ENCODE measurements around the gene SEL1L2. TPM values are rescaled to one million over a fixed set of nuclear protein-coding genes. Genes with fewer than 3 reads are reported as not detected.

SEL1L2 gene
- total RNA-seq, 4 donors from 2014 or later = not detected

- in situ Hi-C loops (cut with MboI; ENCODE audit: low pct_ligation_motif_present in 1 of 4, low pct_unique_long_range_greater_than_20kb in 1 of 4, low sequenced_read_pairs in 3 of 4) (loop anchor here in 1 of 4 donors (25.0 kb wide), 1 partner anchor 224 kb away; no protein-coding TSS in a partner anchor), intact Hi-C loops (cut with DNase I; ENCODE audit: low total_unique reads) (no loop called here)
- Histone ChIP-seq H3K27ac (peak overlapping the region in 3 of 4 donors; percentile 47 to 63 (median 61)), H3K27me3 (no peaks in the 10 kb centered on the region), H3K4me3 (no peak overlapping the region), H3K9me3 (no peaks in the 10 kb centered on the region), H3K36me3 (no peaks in the 10 kb centered on the region), H3K4me1 (no peaks in the 10 kb centered on the region)
- TF ChIP-seq POLR2A (IDR thresholded peaks at IDR 0.05) (no peak), EP300 (IDR thresholded peaks at IDR 0.05; ENCODE audit: low read depth) (no peak), POLR2AphosphoS5 (IDR thresholded peaks at IDR 0.05) (peak in 2 of 3 donors; percentile 28 to 69), CTCF (IDR thresholded peaks at IDR 0.05) (no peak)
- DNase-seq = no peak
- WGBS, 2 donors (ENCODE audit: low coverage in 1 of 2) = 77 to 80% methylated on average over 1 to 7 of the region's 7 CpGs
These were observed 151.8 kb downstream of the SEL1L2 start for GRCh38 chr20:13838664-13839063.

GRCh38 chr20:13831476-13831875 lies 158.9 kb downstream of the SEL1L2 start:
- Histone ChIP-seq H3K4me3 (no peak overlapping the region), H3K27me3 (no peaks in the 10 kb centered on the region), H3K9me3 (no peaks in the 10 kb centered on the region), H3K4me1 (no peaks in the 10 kb centered on the region), H3K36me3 (no peaks in the 10 kb centered on the region), H3K27ac (no peak overlapping the region)
- in situ Hi-C loops (cut with MboI; ENCODE audit: low pct_ligation_motif_present in 1 of 4, low pct_unique_long_range_greater_than_20kb in 1 of 4, low sequenced_read_pairs in 3 of 4) = loop anchor here in 1 of 4 donors (25.0 kb wide), 1 partner anchor 231 kb away; no protein-coding TSS in a partner anchor
- intact Hi-C loops (cut with DNase I; ENCODE audit: low total_unique reads) = no loop called here
- no peak for DNase-seq
- 78 to 100% methylated on average over 2 to 3 of the region's 3 CpGs for WGBS, 2 donors (ENCODE audit: low coverage in 1 of 2)
- no peak for TF ChIP-seq CTCF (IDR thresholded peaks at IDR 0.05)
- TF ChIP-seq EP300 (IDR thresholded peaks at IDR 0.05; ENCODE audit: low read depth) = no peak
- TF ChIP-seq POLR2A (IDR thresholded peaks at IDR 0.05) = no peak
- no peak for TF ChIP-seq POLR2AphosphoS5 (IDR thresholded peaks at IDR 0.05)

- Histone ChIP-seq H3K9me3 (no peaks in the 10 kb centered on the region), H3K27me3 (no peaks in the 10 kb centered on the region), H3K27ac (no peak overlapping the region), H3K36me3 (no peaks in the 10 kb centered on the region), H3K4me1 (no peaks in the 10 kb centered on the region), H3K4me3 (no peak overlapping the region)
- TF ChIP-seq EP300 (IDR thresholded peaks at IDR 0.05; ENCODE audit: low read depth) = no peak
- TF ChIP-seq POLR2A (IDR thresholded peaks at IDR 0.05) = no peak
- TF ChIP-seq CTCF (IDR thresholded peaks at IDR 0.05) = no peak
- no peak for TF ChIP-seq POLR2AphosphoS5 (IDR thresholded peaks at IDR 0.05)
- WGBS, 2 donors (ENCODE audit: low coverage in 1 of 2) = 82 to 87% methylated on average over 4 of the region's 5 CpGs
- DNase-seq = no peak
- in situ Hi-C loops (cut with MboI; ENCODE audit: low pct_ligation_motif_present in 1 of 4, low pct_unique_long_range_greater_than_20kb in 1 of 4, low sequenced_read_pairs in 3 of 4) = loop anchor here in 2 of 4 donors (10.0 to 25.0 kb wide), 2 partner anchors 229 to 237 kb away; no protein-coding TSS in a partner anchor
- intact Hi-C loops (cut with DNase I; ENCODE audit: low total_unique reads) = loop anchor here (5.0 kb wide), 1 partner anchor 1277 kb away; no protein-coding TSS in a partner anchor
These were observed 164.9 kb downstream of the SEL1L2 start for GRCh38 chr20:13825465-13825864.

- no peaks in the 10 kb centered on the region for H3K9me3 ChIP-seq
- 99 to 100% methylated on average over 2 to 3 of the region's 3 CpGs for WGBS, 2 donors (ENCODE audit: low coverage in 1 of 2)
- TF ChIP-seq EP300 (IDR thresholded peaks at IDR 0.05; ENCODE audit: low read depth) (no peak), POLR2A (IDR thresholded peaks at IDR 0.05) (no peak), POLR2AphosphoS5 (IDR thresholded peaks at IDR 0.05) (no peak), CTCF (IDR thresholded peaks at IDR 0.05) (no peak)
- H3K4me1 ChIP-seq = peaks cover 0 to 5% (median 0%) of the 10 kb centered on the region in 4 donors
- intact Hi-C loops (cut with DNase I; ENCODE audit: low total_unique reads) = loop anchor here (5.0 kb wide), 2 partner anchors 128 to 233 kb away; no protein-coding TSS in a partner anchor
- H3K36me3 ChIP-seq = no peaks in the 10 kb centered on the region
- H3K27ac ChIP-seq = no peak overlapping the region
- in situ Hi-C loops (cut with MboI; ENCODE audit: low pct_ligation_motif_present in 1 of 4, low pct_unique_long_range_greater_than_20kb in 1 of 4, low sequenced_read_pairs in 3 of 4) = loop anchor here in 3 of 4 donors (5.0 to 25.0 kb wide), 3 partner anchors 218 to 238 kb away; no protein-coding TSS in a partner anchor
- DNase-seq = no peak
- H3K4me3 ChIP-seq = no peak overlapping the region
- H3K27me3 ChIP-seq = no peaks in the 10 kb centered on the region
These were observed 166.0 kb downstream of the SEL1L2 start for GRCh38 chr20:13824459-13824858.
